Measurements from ENCODE around the gene CCDC172. TPM values are rescaled to one million over a fixed set of nuclear protein-coding genes. Genes with fewer than 3 reads are reported as not detected.

The CCDC172 gene, protein sequence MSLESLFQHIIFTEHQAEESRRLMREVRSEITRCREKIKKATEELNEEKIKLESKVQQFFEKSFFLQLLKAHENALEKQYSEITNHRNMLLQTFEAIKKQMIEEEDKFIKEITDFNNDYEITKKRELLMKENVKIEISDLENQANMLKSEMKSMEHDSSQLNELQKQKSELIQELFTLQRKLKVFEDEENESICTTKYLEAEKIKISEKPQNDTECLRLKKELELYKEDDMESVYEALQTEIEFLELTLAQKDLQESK
- not detected for polyA plus RNA-seq (ENCODE audit: insufficient read length)

DNA sequence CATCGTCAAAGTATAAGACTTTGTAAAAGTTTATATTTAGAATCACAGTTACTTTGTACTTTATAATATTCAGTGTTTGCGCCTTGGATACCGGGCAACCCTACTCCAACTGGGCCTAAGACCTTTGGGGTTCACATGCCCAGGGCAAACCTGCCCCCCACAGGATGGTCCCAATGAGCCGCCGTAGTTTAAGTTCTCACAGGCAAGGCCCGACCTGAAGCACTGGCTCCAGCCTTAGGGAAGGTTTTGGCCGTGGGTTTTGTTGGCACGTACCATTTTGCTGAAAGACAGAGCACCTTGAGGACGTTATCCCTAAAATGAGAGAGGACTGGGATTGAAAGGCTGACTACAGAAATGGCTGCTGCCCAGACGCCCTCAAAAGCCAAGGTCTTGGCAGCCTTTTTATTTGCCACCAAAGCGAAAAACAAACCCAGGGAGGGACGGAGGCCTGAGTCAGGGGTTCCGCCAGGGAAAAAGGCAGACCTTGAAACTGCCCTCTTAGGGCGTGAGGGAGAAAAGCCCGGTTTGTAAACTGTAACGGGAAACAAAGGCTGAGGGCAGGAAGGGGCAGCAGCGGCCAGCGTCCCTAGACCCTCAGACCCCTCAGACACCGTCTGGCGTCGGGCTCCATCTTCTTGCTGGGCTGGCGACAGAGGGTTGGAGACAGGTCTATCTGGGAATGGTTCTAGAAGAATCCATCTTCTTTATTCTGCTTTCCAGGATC is at the start of gene CCDC172:
Gene CCDC172, plus strand, starts transcription at position 222 of the 724 bp plus-strand sequence. CDS start 564 bp downstream, outside the sequence.
- no peak for DNase-seq (ENCODE audit: low read depth)

- DNase-seq (ENCODE audit: low read depth), result no peak
Measured at GRCh38 chr10:116276981-116277380, 47.3 kb upstream of the CCDC172 start.

DNA sequence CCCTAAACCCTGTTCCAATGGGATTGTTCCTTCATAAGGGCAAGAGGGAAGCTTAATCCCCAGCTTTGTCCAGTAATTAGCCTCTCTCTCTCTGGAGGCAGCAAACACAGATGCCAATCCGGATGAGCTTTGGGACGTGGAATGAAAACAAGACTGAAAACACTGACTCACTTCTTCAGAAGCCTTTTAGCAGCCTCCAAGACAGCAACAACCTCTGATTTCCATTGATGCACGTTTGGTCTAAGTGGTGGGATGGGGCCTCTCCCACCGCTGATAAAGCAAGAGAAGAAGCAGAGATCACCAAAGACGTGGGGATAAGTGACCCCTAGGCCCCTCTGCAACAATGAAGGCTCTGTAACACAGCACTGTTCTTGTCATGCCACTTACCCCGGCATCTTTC is 45.4 kb upstream of the CCDC172 start:
- DNase-seq (ENCODE audit: low read depth), result no peak

GRCh38 chr10:116281775-116282174 is 42.5 kb upstream of the CCDC172 start:
- DNase-seq (ENCODE audit: low read depth), result no peak

DNA sequence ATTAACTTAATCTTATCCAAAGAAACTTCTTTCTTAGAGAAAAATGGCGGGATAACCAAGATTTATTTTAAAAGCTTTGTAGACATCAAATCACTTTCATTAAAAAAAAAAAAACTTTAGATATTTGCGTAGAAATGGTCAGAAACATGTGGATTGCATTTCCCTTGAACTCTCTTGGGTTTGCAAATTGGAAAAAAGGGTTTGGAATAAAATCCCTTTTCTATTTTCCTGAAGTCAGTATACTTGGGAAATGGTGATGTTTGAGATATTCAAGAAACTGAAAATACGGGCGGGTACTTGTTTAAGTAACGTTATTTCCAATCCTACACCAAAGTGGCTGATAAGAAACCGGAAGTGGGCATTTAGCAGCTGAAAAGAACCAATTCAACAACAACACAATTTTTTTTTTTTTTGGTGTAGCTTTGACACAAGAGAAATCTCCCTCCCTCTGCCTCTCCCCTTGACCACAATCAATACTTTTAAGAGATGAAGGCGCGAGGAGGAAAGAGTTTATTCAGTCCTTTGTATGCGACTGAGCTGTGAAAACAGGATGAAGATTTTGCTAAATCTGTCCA is 37.5 kb upstream of the CCDC172 start:
- no peak for DNase-seq (ENCODE audit: low read depth)

GRCh38 chr10:116287906-116288501 is 36.2 kb upstream of the CCDC172 start:
- no peak for DNase-seq (ENCODE audit: low read depth)

GRCh38 chr10:116289652-116290051 is 34.6 kb upstream of the CCDC172 start:
- no peak for DNase-seq (ENCODE audit: low read depth)

DNA sequence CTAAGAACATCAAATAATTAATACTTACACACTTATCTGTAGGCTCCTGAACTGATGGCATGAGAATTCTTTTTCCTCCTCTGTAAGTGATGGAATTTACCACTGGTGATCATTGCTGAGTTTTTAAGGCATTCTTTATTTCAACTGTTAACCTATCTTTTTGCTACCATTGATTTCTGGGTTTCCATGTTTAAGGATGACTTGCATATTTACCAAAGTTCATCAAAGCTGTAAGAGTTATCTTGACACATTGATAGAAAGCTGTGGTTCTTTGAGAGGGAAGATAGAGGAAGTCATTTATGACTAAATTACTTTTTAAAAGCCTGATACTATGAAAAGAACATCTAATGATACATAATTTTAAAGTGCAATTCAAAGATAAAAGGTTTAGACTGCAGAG is 31.8 kb upstream of the CCDC172 start:
- DNase-seq (ENCODE audit: low read depth), result no peak

DNA sequence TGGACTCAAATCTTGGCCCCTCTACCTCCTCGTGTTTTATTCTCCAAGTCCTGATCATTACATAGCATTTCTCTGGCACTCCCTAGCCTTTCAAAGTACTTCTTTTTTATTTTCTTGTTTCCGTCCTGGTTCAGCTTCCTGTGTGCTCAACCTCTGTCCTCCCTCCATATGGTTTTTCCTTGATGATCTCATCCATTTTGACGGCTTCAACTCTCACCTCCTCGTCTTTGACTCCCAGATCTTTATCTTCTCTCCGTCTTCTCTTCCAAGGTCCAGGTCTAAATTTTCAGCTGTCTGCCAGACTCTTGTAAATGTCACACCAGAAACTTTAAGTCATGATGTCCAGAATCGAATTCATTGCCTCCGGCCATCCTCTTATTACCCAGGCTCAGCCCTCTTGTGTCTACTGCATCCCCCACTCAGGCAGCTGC is 27.9 kb upstream of the CCDC172 start:
- DNase-seq (ENCODE audit: low read depth), result no peak

DNA sequence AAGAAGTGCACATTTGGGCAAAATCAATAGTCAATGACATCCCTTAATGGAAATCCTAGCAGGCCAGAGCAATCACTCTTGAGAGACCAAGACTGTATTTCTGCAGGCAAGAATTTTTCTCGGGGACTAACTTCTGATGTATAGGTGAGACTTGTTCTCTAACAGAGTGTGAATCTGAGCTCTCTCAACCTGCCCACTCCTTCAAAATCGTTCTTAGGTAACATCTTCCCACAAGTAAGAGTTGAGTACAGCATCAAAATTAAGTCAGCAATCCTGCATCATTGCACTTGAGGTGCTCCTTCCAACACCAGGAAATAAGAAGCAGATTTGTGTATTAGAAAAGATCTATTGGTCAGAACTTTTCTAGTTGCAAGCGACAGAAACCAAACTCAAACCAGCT is 25.7 kb upstream of the CCDC172 start:
- no peak for DNase-seq (ENCODE audit: low read depth)

GRCh38 chr10:116300542-116300941 is 23.7 kb upstream of the CCDC172 start:
- DNase-seq (ENCODE audit: low read depth), result peak; percentile 62

DNA sequence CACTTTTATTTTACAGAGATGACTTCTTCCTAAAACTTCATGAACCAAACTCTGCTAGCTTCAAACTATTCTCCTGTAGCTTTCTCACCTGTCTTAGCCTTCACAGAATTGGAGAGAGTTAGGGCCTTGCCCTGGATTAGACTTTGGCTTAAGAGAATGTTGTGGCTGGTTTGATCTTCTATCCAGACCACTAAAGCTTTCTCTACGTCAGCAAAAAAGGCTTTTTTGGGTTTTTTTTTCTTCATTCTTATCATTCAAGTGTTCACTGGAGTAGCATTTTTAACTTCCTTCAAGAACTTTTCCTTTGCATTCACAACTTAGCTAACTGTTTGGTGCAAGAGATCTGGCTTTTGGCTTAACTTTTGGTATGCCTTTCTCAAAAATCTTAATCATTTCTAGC is 19.3 kb upstream of the CCDC172 start:
- no peak for DNase-seq (ENCODE audit: low read depth)

DNA sequence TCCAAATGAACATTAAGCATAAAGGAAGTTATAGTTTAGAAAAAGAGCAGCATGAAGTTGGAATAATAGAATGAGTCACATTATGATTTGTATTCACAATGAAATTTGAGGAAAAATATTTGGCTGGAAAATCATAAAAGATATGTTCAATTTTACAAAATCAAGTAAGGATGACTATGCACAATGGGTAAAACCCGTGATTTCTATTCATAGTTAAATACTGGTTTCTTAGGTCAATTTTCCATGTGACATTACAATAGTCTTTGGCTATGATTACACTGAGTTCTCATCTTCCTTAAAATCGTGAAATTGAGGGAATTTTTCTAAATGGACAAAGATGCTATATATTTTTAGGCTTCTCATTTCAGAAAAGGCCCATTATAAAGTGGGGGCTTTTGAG is 17.4 kb upstream of the CCDC172 start:
- DNase-seq (ENCODE audit: low read depth), result no peak

- no peak for DNase-seq (ENCODE audit: low read depth)
Measured at GRCh38 chr10:116307455-116307854, 16.8 kb upstream of the CCDC172 start.

DNA sequence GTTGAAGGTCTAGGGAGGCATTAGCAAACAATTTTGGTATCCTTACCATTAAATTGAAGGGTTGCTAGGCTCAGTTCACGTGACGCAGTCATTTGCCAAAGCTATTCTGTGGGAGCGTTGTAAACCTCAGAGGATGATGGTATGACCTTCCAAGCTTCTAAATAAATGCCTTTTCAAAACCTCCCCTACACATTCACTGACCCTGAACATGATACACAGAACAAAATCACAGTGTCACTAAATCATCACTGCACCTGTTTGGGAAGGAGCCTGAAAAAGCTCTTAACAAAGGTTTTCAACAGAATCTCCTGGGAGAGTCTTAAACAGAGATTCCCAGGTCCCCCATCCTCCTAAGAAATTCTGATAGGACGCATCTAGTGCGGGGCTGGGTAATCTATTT is 13.2 kb upstream of the CCDC172 start:
- DNase-seq (ENCODE audit: low read depth), result no peak

DNA sequence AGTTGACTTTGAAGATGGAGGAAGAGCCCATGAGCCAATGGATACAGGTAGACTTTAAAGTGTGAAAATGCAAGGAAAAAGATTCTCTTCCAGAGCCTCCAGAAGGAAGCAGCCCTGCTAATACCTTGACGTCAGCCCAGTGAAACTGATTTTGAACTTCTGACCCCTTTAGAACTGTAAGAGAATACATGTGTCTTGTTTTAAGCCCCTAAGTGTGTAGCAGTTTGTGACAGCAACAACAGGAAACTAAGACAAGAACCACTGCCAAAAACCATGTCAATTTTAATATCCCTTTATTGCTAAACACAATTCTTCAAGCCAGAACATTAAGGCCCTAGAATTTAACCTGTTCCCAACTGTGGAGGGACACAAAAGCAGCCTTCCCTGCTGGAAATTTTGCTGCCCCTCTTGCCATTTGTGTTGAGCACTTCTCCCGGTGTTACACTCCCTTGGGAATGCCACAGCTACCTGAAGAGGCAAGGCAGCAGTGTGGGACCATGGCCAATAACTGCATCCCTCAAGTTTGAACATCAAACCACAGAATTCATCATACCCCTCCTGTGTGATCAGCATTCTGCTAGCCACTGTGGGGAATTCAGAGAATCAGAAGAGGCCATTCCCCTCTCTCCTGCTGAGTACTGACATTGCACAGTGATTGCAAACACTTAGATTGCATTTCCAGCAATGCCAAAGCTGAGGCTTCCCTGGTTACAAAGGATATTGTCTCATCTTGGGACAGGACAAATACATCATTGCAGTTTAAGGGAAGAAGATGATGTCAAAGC is 12.3 kb upstream of the CCDC172 start:
- no peak for DNase-seq (ENCODE audit: low read depth)

DNA sequence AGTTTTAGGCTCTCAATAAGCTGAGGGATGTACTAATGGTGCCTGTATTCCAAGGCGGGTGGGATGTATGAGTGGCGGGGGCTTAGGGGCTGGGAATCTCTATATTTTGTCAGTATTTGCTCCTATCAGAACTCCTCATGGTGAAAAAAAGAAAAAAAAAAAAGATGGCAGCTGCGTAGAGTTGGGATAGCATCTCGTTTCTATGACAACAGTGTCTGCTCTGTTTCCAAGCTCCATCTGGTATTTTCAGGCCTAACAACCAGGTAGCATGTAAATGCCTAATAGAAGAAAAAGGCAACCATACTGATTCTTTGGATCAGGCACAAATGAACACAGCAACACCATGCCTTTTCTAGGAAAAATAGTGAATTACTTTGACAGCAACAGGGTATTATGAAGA is 11.7 kb upstream of the CCDC172 start:
- DNase-seq (ENCODE audit: low read depth), result no peak

- DNase-seq (ENCODE audit: low read depth), result no peak
Measured at GRCh38 chr10:116316503-116316902, 7.7 kb upstream of the CCDC172 start.

DNA sequence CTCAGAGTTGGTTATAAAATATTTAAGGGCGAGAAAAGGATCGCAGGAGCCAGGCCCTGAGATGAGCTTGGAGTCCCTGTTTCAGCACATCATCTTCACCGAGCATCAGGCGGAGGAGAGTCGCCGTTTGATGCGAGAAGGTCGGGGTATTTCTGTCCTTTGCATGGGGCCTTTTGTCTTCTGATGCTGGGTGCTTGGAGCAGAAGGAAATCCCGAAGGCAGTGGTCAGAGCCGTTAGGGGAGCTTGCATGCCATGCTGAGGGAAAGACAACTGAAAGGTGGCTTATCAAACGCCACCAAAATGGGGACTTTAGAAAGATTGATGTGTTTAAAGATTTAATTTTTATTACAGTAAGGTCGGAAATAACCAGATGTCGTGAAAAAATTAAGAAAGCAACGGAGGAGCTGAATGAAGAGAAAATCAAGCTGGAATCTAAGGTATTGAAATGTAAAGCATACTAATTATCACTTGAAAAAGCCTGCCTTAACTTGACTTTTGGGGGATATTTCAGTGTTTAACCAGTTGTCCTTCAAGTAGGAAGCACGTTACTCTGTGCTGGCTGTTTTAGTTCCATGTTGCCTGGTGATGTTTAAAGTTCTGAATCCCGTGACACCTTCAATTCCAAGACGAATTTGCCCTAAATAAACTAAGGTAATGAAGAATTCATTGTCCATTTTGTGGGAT is 845 bp downstream of the CCDC172 start:
- DNase-seq (ENCODE audit: low read depth), result no peak

DNA sequence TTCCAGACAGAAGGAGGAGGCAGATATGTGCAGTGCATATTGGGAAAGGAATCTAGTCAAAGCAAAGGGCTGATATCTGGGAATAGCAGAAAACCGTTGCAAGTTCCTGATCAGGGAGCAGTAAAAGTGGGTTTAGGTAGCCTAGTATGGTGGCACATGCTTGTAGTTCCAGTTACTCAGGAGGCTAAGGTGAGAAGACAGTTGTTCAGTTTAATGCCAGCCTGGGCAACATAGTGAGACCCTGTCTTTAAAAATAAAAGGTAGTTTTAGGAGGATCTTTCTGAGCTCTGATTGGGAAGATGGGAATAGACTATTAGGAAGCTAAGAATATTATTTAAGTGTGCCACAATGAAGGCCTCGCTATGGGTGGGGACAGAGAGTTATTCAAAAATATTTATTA is 1.7 kb downstream of the CCDC172 start:
- no peak for DNase-seq (ENCODE audit: low read depth)

DNA sequence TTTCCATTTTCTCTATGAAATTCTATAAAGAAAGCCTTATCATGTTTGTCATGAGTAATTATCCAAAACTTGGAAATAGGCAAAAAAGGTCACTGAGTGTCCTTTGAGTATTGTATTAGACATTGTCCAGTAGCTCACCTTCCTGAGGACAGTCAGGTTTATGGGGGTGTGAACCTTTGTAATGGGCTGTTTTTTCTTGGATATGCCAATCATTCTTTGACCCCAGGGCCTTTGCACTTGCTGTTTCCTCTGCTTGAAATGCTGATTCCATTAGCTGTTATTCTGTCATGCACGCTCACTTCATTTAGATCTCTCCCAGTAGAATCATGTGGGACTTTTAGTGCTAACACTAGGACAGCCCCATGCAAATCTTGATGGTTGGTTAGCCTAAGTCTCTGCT is 4.9 kb downstream of the CCDC172 start:
- no peak for DNase-seq (ENCODE audit: low read depth)
